ENCODE measurements around the gene PTPN4.

Gene PTPN4

GRCh38 chr2:119857742-119858141 lies 98.0 kb downstream of the PTPN4 start:
- no peak for DNase-seq (ENCODE audit: low spot score)

- no peak for DNase-seq (ENCODE audit: low spot score)
Observed at GRCh38 chr2:119859528-119859927, 99.8 kb downstream of the PTPN4 start.

- no peak for DNase-seq (ENCODE audit: low spot score)
Observed at GRCh38 chr2:119860924-119861323, 101.2 kb downstream of the PTPN4 start.

- DNase-seq (ENCODE audit: low spot score): no peak
Observed at GRCh38 chr2:119862127-119862889, 102.6 kb downstream of the PTPN4 start.

GRCh38 chr2:119864318-119864717 lies 104.6 kb downstream of the PTPN4 start:
- no peak for DNase-seq (ENCODE audit: low spot score)

GRCh38 chr2:119871725-119872124 lies 112.0 kb downstream of the PTPN4 start:
- no peak for DNase-seq (ENCODE audit: low spot score)

GRCh38 chr2:119873350-119874315 lies 113.9 kb downstream of the PTPN4 start:
- DNase-seq (ENCODE audit: low spot score): no peak

DNA sequence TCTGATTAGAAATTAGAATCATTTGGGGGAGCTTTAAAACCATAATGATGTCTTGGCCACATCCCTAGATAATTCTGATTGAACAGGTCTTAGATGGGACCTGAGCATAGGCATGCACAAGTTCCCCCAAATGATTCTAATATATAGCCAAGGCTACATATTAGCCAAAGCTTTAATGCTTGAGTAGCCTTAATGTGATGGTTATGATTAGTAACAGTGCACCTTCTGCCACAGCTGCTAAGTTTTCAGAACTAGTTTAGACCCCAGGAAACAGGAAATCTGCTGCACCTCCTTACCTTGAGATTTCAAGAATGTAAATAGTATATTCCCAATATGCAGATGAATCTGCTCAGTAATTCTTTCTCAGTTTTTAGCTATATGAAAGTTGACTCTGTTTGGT lies 119.8 kb downstream of the PTPN4 start:
- DNase-seq (ENCODE audit: low spot score): no peak

- DNase-seq (ENCODE audit: low spot score): no peak
Observed at GRCh38 chr2:119888680-119889079, 129.0 kb downstream of the PTPN4 start.

- DNase-seq (ENCODE audit: low spot score): no peak
Observed at GRCh38 chr2:119897736-119898395, 138.1 kb downstream of the PTPN4 start.

DNA sequence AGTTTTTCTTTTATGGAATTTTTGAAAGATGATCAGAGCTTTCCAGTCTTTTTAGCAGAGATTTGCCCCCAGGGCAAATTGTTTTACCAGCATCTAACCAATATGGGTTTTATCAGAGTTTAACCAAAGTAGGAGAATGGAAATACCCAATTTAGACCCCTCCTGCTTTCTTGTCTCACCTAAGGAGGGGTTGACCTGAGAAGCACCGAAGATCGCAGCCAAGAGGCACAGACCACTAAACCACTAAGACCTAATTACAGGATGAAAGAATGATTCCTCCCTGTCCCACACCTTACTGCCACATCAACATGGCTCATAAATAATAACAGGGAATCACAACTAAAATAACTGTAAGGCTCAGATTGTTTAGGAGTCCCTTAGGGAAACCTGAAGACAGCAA lies 141.3 kb downstream of the PTPN4 start:
- DNase-seq (ENCODE audit: low spot score): no peak

GRCh38 chr2:119910566-119910965 lies 150.8 kb downstream of the PTPN4 start:
- no peak for DNase-seq (ENCODE audit: low spot score)

DNA sequence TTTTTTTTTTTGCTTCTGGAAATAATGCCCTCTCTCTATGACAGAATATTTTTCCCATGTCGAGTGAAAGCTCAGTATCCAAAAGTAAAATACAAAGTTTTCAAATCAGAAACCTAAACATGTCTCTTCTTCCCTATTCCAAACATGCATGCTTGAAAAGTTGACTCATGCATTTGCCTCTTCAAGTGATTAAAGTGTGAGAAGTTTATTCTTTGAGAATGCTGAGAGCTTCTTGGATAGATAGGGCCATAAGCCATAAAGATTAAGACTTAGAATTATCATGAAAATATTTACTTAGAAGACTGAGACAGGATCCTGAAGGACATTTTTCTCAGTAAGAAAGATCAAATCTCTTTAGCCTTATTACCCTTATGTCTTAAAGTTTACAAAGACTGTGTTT lies 154.5 kb downstream of the PTPN4 start:
- no peak for DNase-seq (ENCODE audit: low spot score)

DNA sequence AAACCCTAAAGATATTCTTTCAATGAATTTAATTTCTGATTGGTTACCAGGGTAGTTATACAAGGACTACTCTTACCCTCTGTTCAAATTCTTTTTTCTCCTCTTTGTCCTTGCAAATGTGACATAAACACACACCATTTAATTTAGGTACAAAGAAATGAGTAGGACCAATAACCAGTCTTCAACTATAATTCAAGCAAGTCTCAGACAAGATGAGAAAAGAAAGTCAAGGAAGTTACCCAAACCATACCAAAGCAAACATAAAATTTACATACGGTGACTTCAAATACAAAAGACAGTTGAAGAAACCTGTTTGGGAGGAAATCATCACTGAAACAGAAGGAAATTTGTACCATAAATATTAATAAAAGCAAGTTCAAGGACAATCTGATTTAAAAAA lies 162.1 kb downstream of the PTPN4 start:
- no peak for DNase-seq (ENCODE audit: low spot score)

- DNase-seq (ENCODE audit: low spot score): no peak
Observed at GRCh38 chr2:119922699-119923098, 163.0 kb downstream of the PTPN4 start.

- DNase-seq (ENCODE audit: low spot score): no peak
Observed at GRCh38 chr2:119929537-119929936, 169.8 kb downstream of the PTPN4 start.

DNA sequence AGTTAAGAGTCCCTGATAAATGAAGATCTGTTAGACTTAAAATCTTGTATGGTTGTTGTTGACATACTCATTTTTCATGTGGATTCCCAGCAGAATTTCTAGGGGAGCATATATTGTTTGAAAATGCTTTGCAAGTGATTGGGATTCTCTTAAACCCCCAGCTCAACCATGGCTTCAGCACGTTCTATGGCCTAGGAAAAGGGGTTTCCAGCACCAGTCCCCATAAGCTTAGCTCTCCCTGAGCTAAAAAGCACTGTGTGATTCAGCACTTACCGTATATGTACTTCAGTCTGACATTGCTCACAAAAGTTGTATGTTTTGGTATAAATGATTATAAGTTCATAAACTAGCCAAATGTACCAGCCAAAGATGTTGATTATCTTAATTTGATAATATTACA lies 173.1 kb downstream of the PTPN4 start:
- no peak for DNase-seq (ENCODE audit: low spot score)

GRCh38 chr2:119934319-119934718 lies 174.6 kb downstream of the PTPN4 start:
- DNase-seq (ENCODE audit: low spot score): no peak

DNA sequence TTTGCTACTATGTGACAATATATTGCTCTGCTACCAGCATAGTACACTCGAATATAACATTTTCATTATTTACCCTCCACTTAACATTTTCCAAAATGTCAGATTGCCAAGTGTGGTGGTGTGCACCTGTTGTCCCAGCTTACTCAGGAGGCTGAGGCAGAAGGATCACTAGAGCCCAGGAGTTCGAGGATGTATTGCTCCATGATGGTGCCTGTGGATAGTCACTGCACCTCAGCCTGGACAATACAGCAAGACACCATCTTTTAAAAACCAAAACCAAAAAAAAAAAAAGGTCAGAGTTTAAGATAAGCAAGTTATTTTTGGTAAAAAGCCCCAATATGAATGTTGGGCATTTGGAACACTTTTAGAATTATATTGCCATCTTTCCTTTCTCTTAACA lies 178.0 kb downstream of the PTPN4 start:
- no peak for DNase-seq (ENCODE audit: low spot score)

DNA sequence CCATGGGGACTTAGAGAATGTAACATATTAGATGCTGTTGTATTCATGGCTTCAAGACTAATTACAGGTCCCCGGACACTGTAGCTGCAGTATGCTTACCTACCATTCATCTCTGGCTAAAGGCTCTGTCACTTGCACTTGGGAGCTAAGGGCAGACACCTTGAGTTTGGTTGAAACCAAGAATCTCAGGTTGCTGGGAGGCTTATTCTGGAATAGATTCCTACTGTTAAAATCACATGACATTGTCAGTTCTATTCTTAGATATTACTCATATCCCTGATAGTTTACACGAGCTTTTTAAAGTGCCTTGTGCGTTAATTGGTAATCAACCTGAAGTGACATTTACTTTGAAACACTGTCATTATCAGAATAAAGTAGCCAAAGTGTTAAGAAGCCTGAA lies 180.2 kb downstream of the PTPN4 start:
- no peak for DNase-seq (ENCODE audit: low spot score)

- DNase-seq (ENCODE audit: low spot score): no peak
Observed at GRCh38 chr2:119940856-119941255, 181.1 kb downstream of the PTPN4 start.

- no peak for DNase-seq (ENCODE audit: low spot score)
Observed at GRCh38 chr2:119941388-119941787, 181.7 kb downstream of the PTPN4 start.
